ENCODE data around the gene YPEL3. TPM values are rescaled to one million over a fixed set of nuclear protein-coding genes. Genes with fewer than 3 reads are reported as not detected.

Gene YPEL3
- total RNA-seq, 2 experiments from 2014 or later: 11.8 to 12.1 TPM

DNA sequence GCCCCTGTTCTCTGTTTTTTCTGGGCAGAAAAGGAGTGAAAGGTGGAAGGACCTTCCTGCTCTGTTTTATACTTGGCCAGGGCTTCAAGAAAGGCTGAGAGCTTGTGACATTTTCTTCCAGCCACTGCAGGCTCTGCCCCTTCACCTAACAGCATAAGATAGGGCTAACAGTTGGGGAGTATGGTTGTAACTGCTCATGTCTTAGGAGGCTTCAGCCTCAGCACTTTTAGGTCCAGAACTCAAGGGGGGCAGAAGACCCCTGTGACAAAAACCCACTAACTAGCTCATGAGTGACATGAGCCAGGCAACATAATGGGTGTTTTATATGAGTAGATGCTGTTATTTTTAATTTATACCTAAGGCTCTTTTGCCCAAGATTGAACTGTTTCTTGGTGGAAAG is 25.5 kb downstream of the YPEL3 start:
- Mint-ChIP-seq H3K36me3 (peaks cover 67% of the 10 kb centered on the region), H3K4me1 (peaks cover 39% of the 10 kb centered on the region), H3K27ac (peak overlapping the region; percentile 71), H3K27me3 (no peaks in the 10 kb centered on the region), H3K9me3 (no peaks in the 10 kb centered on the region), H3K4me3 (no peak overlapping the region)
- no peak for DNase-seq

DNA sequence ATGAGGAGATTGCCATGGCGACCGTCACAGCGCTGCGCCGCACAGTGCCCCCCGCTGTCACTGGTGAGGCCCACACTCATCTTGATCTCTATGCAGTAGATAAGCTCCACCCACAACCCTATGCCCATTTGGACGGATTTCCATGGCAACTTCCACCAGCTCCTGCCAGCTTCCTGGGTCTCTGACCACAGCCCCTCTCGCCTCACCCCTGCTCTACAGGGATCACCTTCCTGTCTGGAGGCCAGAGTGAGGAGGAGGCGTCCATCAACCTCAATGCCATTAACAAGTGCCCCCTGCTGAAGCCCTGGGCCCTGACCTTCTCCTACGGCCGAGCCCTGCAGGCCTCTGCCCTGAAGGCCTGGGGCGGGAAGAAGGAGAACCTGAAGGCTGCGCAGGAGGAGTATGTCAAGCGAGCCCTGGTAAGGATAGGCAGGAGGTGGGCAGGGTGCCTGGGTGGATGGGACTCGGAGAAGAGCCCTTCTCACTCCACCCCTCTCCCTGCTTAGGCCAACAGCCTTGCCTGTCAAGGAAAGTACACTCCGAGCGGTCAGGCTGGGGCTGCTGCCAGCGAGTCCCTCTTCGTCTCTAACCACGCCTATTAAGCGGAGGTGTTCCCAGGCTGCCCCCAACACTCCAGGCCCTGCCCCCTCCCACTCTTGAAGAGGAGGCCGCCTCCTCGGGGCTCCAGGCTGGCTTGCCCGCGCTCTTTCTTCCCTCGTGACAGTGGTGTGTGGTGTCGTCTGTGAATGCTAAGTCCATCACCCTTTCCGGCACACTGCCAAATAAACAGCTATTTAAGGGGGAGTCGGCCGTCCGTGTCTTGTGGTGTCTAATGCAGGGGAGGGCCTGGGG is 26.2 kb downstream of the YPEL3 start:
- H3K36me3 Mint-ChIP-seq: peaks cover 73% of the 10 kb centered on the region
- H3K4me3 Mint-ChIP-seq: peak overlapping the region; percentile 18
- no peaks in the 10 kb centered on the region for H3K9me3 Mint-ChIP-seq
- DNase-seq: no peak
- H3K27me3 Mint-ChIP-seq: no peaks in the 10 kb centered on the region
- H3K4me1 Mint-ChIP-seq: peaks cover 36% of the 10 kb centered on the region
- H3K27ac Mint-ChIP-seq: peak overlapping the region; percentile 87

DNA sequence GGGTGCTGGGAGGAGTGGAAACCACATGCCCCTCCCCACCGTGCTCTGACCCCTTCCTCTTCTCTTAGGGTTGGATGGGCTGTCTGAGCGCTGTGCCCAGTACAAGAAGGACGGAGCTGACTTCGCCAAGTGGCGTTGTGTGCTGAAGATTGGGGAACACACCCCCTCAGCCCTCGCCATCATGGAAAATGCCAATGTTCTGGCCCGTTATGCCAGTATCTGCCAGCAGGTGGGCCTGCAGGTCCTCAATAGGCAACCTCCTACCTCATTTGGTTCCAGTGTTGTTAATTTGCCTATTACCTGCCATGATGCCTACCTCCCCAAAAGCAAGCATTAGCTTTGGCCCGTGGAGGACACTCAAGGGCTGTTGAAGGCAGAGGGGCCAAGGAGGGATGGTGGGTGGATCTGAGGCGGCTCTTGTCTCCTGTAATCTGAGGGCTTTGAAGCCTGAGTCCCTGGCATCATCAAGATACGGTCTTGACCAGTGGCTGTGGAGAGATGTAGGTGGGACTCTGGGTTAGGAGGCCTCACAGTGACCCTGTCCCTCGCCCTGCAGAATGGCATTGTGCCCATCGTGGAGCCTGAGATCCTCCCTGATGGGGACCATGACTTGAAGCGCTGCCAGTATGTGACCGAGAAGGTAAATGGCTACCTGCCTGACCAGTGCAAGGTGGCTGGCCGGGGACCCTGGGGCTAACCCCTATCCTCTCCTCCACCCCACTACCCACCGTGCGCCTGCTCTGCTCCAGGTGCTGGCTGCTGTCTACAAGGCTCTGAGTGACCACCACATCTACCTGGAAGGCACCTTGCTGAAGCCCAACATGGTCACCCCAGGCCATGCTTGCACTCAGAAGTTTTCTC is 27.0 kb downstream of the YPEL3 start:
- Mint-ChIP-seq H3K27me3 (no peaks in the 10 kb centered on the region), H3K27ac (peak overlapping the region; percentile 87), H3K4me3 (peak overlapping the region; percentile 69), H3K9me3 (no peaks in the 10 kb centered on the region), H3K36me3 (peaks cover 79% of the 10 kb centered on the region), H3K4me1 (peaks cover 33% of the 10 kb centered on the region)
- peak; percentile 62 for DNase-seq

DNA sequence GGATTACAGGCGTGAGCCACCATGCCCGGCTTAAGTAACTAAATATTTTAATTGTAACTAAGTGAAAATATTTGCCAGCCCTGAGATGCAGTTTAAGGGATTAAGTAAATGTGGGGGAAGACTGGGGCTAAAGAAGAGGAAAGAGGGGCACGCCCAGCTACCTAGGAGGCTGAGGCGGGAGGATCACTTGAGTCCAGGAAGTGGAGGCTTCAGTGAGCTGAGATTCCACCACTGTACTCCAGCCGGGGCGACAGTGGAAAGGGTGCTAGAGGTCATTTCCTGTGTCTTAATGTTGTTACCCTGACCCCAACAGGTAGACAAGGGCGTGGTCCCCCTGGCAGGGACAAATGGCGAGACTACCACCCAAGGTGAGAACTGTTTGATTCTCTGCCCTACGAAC is 27.7 kb downstream of the YPEL3 start:
- H3K27me3 Mint-ChIP-seq: no peaks in the 10 kb centered on the region
- H3K27ac Mint-ChIP-seq: peak overlapping the region; percentile 87
- no peak for DNase-seq
- H3K9me3 Mint-ChIP-seq: no peaks in the 10 kb centered on the region
- peak overlapping the region; percentile 69 for H3K4me3 Mint-ChIP-seq
- H3K4me1 Mint-ChIP-seq: peaks cover 37% of the 10 kb centered on the region
- H3K36me3 Mint-ChIP-seq: peaks cover 75% of the 10 kb centered on the region

DNA sequence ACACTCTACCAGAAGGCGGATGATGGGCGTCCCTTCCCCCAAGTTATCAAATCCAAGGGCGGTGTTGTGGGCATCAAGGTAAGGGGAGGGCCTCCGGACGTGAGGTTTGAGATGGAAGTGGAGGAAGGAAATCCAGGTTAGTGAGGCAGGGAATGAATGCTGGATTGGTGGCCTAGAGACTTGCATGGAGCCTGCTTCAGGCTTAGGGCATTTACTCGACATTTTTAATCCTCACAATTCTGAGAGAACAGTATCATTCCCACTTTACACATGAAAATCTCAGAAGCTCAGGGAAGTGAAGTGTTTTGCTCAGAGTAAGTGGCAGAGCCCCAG is 28.5 kb downstream of the YPEL3 start:
- peaks cover 75% of the 10 kb centered on the region for H3K36me3 Mint-ChIP-seq
- H3K27me3 Mint-ChIP-seq: no peaks in the 10 kb centered on the region
- no peaks in the 10 kb centered on the region for H3K9me3 Mint-ChIP-seq
- H3K4me1 Mint-ChIP-seq: peaks cover 37% of the 10 kb centered on the region
- peak overlapping the region; percentile 100 for H3K27ac Mint-ChIP-seq
- peak overlapping the region; percentile 99 for H3K4me3 Mint-ChIP-seq
- DNase-seq: no peak

DNA sequence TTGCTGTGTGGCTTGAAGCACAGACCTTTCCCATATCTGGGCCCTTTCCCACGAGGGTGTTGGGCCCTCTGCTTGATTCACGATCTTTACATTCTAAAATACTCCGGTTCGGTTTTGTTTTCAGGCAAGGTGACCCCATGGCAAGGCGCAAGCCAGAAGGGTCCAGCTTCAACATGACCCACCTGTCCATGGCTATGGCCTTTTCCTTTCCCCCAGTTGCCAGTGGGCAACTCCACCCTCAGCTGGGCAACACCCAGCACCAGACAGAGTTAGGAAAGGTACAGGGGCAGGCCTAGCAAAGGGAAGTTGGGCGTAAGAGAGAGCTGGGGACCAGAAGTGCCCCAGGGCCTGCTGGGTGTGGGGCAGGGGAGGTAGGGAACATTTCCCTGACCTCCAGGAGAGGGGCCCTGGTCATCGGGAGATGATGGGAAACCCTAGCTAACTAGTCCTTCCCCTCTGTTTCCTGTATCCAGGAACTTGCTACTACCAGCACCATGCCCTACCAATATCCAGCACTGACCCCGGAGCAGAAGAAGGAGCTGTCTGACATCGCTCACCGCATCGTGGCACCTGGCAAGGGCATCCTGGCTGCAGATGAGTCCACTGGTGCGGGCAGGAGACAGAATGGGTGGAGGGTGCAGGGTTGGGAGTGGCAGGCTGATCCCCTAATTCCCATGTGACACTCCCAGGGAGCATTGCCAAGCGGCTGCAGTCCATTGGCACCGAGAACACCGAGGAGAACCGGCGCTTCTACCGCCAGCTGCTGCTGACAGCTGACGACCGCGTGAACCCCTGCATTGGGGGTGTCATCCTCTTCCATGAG is 29.0 kb downstream of the YPEL3 start:
- Mint-ChIP-seq H3K9me3 (no peaks in the 10 kb centered on the region), H3K27ac (peak overlapping the region; percentile 100), H3K4me1 (peaks cover 35% of the 10 kb centered on the region), H3K36me3 (peaks cover 72% of the 10 kb centered on the region), H3K27me3 (no peaks in the 10 kb centered on the region), H3K4me3 (peak overlapping the region; percentile 99)
- no peak for DNase-seq

DNA sequence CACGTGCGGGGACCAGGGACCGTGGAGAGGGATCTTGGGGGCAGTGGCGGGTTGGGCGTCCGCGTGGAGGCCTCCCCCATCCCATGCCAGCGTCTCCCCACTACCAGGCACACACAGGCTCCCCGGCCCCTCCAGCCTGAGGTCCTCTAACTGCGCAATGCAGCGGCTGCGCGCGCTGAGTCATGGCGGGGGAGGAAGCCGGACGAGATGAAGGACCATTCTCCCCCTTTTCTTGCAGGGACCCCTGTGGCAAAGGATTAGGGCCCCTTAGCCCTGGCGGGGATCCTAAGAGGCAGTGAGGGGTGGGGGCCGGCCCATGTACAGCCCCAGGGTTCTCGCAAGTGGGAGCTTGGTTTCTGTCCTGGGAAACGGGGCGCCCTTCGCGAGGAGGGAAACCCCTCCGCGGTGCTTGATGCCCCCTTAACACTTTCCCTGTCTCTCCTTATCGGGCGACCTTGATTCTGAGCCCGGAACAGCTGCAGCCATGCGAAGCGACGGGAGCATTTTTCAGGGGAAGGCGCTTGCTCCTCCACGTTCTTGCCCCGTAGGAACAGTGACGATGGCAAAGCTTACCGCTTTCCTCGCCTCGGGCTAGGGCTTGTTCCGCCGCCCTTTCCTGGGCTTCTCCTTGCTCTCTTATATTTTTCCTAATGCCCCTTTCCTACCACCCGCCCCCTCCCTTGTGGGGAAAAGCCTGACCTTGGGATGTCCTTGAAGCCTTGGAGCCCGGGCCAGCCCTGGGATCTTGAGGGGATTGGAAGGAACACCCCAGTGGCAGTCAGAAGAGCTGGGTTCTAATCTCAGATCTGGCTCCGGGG is 29.9 kb downstream of the YPEL3 start:
- peak; percentile 49 for DNase-seq
- H3K4me1 Mint-ChIP-seq: peaks cover 32% of the 10 kb centered on the region
- H3K9me3 Mint-ChIP-seq: no peaks in the 10 kb centered on the region
- peak overlapping the region; percentile 99 for H3K4me3 Mint-ChIP-seq
- peaks cover 64% of the 10 kb centered on the region for H3K36me3 Mint-ChIP-seq
- H3K27me3 Mint-ChIP-seq: no peaks in the 10 kb centered on the region
- H3K27ac Mint-ChIP-seq: peak overlapping the region; percentile 100

DNA sequence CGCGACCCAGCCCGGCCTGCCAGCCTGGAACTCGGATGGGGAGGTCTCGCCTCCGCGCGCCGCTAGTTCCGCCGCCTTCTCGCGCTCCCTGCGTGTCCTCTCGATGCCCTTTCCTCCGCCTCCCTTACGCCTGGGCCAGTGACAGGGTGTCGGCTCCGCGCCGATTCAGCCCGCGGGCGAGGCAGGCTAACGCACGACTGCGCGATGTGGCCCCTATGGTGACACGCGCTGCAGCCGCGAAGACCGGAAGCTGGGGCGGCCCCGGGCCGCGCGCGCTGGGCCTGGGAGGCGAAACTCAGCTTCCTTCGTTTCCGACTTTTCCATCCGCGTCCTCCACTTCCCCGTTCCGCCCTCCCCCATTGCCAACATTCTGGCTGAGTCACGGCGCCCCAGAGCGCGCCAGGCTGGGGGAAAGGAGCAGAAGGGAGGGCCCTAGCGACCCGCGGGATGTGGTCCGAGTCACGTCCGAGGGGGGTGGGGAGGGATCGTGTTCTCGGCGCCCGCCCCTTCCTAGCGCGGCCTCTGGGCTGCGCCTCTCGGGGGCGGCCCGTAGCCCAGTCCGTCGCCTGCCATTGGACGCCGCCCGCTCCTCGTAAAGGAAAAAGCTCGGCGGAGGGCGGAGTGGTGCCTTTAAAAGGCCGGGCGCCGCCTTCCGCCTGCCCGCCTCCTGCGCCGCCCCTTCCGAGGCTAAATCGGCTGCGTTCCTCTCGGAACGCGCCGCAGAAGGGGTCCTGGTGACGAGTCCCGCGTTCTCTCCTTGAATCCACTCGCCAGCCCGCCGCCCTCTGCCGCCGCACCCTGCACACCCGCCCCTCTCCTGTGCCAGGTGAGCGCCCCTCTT is 30.7 kb downstream of the YPEL3 start, which contains the start of gene ALDOA:
Gene ALDOA (plus strand): TSS at position 659 of the 841 bp plus-strand sequence. CDS start 1,138 bp downstream, outside the sequence.
- H3K36me3 Mint-ChIP-seq: peaks cover 56% of the 10 kb centered on the region
- peak within 1 kb of the TSS; percentile 100 for H3K27ac Mint-ChIP-seq
- H3K4me3 Mint-ChIP-seq: peak within 1 kb of the TSS; percentile 99
- peak; percentile 99 for DNase-seq
- no peaks in the 10 kb centered on the region for H3K9me3 Mint-ChIP-seq
- no peaks in the 10 kb centered on the region for H3K27me3 Mint-ChIP-seq
- peaks cover 29% of the 10 kb centered on the region for H3K4me1 Mint-ChIP-seq

DNA sequence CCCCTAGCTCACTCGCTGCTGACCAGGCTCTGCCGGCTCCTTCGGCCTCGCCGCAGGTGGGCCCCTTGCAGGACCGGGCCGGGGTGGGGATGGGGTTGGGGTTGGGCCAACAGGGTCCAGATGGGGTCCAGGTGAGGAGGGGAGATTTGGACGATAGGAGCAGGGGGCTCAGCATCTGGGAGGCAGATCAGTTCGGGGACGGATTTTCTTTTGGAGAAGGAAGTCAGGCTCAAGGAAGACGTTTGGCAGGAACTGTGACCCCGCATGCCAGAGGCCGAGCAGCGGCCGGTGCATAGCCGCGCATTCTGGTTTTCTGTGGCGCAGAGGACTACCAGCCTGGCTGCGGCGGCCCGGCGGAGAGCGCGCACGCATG is 31.3 kb downstream of the YPEL3 start:
- H3K4me3 Mint-ChIP-seq: peak overlapping the region; percentile 99
- H3K4me1 Mint-ChIP-seq: peaks cover 25% of the 10 kb centered on the region
- no peak for DNase-seq
- peaks cover 50% of the 10 kb centered on the region for H3K36me3 Mint-ChIP-seq
- no peaks in the 10 kb centered on the region for H3K27me3 Mint-ChIP-seq
- no peaks in the 10 kb centered on the region for H3K9me3 Mint-ChIP-seq
- peak overlapping the region; percentile 100 for H3K27ac Mint-ChIP-seq

DNA sequence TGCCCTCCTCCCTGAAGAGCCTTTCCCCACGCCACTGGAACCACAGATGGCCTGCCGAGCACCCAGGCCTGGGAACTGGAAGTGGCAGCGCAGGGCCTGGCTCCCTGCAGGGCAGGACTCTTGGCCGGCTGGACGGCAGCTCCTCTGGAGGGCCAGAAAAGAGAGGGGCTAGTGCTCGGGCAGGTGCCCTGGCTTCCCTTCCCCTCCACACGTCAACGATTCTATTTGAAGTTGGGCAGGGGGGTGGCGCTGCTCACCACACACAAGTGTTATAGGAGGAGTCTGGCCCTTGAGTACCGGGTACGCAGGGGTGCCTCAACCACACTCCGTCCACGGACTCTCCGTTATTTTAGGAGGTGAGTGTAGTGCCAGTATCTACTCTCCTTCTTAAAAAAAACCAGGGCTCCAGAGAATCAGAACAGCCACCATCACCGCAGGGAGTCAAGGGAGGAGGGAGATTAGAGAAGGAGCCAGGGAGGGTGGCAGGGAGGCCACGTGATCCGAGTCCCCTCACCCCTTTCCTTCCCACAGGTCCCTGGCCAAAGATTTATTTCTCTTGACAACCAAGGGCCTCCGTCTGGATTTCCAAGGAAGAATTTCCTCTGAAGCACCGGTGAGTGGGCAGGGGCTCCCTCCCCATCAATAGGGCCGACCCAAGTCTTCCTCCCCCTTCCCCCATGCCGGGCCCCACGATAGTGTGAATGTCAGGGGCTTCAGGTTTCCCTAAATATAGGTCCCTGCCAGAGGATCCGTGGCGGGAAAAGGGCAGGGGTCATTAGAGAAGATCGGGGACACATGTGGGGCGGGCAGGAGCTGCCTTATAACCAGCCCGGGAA is 31.9 kb downstream of the YPEL3 start:
- peaks cover 20% of the 10 kb centered on the region for H3K4me1 Mint-ChIP-seq
- H3K27me3 Mint-ChIP-seq: no peaks in the 10 kb centered on the region
- H3K9me3 Mint-ChIP-seq: no peaks in the 10 kb centered on the region
- peaks cover 44% of the 10 kb centered on the region for H3K36me3 Mint-ChIP-seq
- peak overlapping the region; percentile 99 for H3K4me3 Mint-ChIP-seq
- peak overlapping the region; percentile 100 for H3K27ac Mint-ChIP-seq
- peak; percentile 73 for DNase-seq

DNA sequence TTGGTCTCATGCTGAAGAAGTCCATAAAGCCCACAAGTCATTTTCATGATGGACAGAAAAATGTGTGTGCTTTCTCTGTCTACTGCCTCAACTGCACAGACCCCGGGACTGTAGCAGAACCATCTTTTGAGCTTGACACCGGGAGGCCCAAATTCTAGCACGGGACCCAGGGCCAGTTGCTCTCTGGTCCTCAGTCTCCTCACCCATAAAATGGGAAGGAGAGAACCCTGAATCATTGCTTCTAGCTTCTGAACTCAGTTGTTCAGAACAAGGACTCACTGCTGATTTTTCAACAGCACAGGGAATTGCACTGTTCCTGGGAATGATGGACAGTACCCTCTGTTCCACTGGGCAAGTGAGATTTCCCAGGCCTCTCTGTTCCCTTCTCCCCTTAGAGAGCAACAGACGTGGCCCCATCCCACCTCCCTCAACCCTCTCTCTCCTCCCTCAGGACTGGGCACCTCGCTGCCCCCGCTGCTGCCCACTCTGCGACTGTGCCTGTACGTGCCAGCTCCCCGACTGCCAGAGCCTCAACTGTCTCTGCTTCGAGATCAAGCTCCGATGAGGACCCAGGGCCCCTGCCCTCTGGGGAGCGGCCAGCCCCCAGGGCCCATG is 32.6 kb downstream of the YPEL3 start:
- H3K36me3 Mint-ChIP-seq: peaks cover 37% of the 10 kb centered on the region
- DNase-seq: no peak
- peak overlapping the region; percentile 99 for H3K4me3 Mint-ChIP-seq
- peaks cover 15% of the 10 kb centered on the region for H3K4me1 Mint-ChIP-seq
- H3K27ac Mint-ChIP-seq: peak overlapping the region; percentile 100
- no peaks in the 10 kb centered on the region for H3K27me3 Mint-ChIP-seq
- no peaks in the 10 kb centered on the region for H3K9me3 Mint-ChIP-seq

DNA sequence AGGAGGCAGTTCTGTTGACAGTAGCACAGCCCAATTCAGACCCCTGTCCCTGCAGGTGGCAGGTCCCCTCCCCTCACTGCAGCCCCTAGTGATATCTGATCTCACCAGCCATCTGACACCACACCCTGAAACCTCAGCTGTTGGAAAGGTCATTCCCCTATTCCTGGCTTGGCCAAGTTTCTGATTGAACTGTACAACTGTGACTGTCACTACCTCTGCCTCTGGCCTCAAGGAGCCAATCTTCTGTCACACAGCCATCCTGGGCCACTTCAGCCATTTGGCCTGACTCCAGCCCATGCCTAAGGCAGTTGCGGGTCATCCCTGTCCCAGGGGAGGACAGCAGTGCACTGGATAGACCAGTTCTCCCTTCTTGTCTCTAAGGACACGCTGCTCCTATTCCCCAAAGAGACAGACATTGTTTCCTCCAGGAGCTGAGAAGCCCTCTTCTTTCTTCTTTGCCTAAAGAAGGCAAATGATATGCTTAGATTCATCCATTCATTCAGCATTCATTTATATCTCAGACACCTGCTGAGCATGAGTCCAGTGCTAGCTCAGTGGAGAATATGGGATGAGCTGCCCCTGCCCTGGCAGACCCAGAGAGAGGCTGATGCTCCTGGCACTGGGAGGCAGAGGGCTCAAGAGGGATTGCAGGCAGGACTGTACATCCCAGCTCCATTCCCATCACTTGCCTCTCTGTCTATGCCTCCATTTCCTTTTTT is 35.0 kb downstream of the YPEL3 start:
- Mint-ChIP-seq H3K27ac (no peak overlapping the region), H3K9me3 (no peaks in the 10 kb centered on the region), H3K36me3 (peaks cover 17% of the 10 kb centered on the region), H3K4me1 (peaks cover 5% of the 10 kb centered on the region), H3K27me3 (no peaks in the 10 kb centered on the region), H3K4me3 (no peak overlapping the region)
- no peak for DNase-seq

Data from activated naive CD8-positive, alpha-beta T cell treated with anti-CD3 and anti-CD28 coated beads for 36 hours (primary cell).